ENCODE data around the gene PDPN.

Gene PDPN

DNA sequence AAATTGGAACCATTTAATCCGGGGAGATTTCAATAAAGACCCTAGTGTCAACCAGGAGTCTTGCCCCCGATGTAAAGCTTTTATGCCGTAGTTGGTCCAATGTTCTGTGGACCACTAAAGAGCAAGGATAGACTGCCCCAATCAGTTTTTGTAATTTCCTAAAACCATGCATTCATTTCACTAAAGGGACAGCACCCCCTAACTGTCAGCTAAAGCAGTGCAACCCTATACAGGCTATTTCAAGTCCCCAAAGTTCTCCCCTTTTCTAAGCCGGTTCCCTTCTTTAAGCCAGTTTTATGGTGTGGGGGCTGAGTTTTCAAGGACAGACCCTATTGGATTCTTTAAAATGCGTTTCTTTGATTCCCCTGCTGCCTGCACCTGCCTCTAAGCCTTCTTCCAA is 12.7 kb upstream of the PDPN start:
- H3K4me3 ChIP-seq (ENCODE audit: low read length), result no peak overlapping the region
- no peak overlapping the region for H3K27ac ChIP-seq (ENCODE audit: low read depth, low read length)
- H3K27me3 ChIP-seq (ENCODE audit: control insufficient read depth, low read length), result peaks cover 4% of the 10 kb centered on the region; the same call in 1 of the 2 replicates
- no peaks in the 10 kb centered on the region for H3K9me3 ChIP-seq (ENCODE audit: control insufficient read depth, insufficient read depth, low read length)
- H3F3A ChIP-seq (ENCODE audit: control insufficient read depth, insufficient read depth), result no peaks in the 10 kb centered on the region
- H3K4me1 ChIP-seq (ENCODE audit: control insufficient read depth, low read length), result no peaks in the 10 kb centered on the region
- H3K4me2 ChIP-seq (ENCODE audit: low read length), result no peak overlapping the region
- no peak for TF ChIP-seq EZH2phosphoT487 (IDR thresholded peaks at IDR 0.05; ENCODE audit: borderline replicate concordance, low read length)
- TF ChIP-seq, protein P1, sequence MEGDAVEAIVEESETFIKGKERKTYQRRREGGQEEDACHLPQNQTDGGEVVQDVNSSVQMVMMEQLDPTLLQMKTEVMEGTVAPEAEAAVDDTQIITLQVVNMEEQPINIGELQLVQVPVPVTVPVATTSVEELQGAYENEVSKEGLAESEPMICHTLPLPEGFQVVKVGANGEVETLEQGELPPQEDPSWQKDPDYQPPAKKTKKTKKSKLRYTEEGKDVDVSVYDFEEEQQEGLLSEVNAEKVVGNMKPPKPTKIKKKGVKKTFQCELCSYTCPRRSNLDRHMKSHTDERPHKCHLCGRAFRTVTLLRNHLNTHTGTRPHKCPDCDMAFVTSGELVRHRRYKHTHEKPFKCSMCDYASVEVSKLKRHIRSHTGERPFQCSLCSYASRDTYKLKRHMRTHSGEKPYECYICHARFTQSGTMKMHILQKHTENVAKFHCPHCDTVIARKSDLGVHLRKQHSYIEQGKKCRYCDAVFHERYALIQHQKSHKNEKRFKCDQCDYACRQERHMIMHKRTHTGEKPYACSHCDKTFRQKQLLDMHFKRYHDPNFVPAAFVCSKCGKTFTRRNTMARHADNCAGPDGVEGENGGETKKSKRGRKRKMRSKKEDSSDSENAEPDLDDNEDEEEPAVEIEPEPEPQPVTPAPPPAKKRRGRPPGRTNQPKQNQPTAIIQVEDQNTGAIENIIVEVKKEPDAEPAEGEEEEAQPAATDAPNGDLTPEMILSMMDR (IDR thresholded peaks at IDR 0.05; ENCODE audit: low read depth, low read length, poor library complexity, severe bottlenecking), result peak; percentile 59
- no peaks in the 10 kb centered on the region for H4K20me1 ChIP-seq (ENCODE audit: control insufficient read depth, insufficient read depth, low read depth, low read length)
- no peaks in the 10 kb centered on the region for H3K9me2 ChIP-seq (replicated peaks; ENCODE audit: control insufficient read depth, low read length)
- no peaks in the 10 kb centered on the region for H3K79me2 ChIP-seq (ENCODE audit: control insufficient read depth, low read length)
- H3K36me3 ChIP-seq (ENCODE audit: control insufficient read depth, low read length), result no peaks in the 10 kb centered on the region

DNA sequence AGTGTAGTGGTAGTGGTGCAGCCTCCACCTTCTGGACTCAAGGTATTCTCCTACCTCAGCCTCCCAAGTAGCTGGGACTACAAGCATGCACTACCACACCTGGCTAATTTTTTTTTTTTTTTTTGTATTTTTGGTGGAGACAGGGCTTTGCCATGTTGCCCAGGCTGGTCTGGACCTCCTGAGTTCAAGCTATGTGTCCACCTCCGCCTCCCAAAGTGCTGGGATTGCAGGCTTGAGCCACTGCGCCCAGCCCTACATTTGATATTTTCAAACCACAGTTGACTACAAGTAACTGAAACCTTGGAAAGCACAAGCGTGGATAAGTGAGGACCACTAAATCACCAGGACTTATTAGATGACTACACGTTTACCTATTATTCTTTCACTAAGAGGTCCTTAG is 10.0 kb upstream of the PDPN start:
- H3K4me3 ChIP-seq (ENCODE audit: low read length), result no peak overlapping the region
- H3K36me3 ChIP-seq (ENCODE audit: control insufficient read depth, low read length), result no peaks in the 10 kb centered on the region
- TF ChIP-seq, protein P1 (IDR thresholded peaks at IDR 0.05; ENCODE audit: low read depth, low read length, poor library complexity, severe bottlenecking), result no peak
- TF ChIP-seq EZH2phosphoT487 (IDR thresholded peaks at IDR 0.05; ENCODE audit: borderline replicate concordance, low read length), result no peak
- no peaks in the 10 kb centered on the region for H3K9me2 ChIP-seq (replicated peaks; ENCODE audit: control insufficient read depth, low read length)
- H3K27ac ChIP-seq (ENCODE audit: low read depth, low read length), result no peak overlapping the region
- no peaks in the 10 kb centered on the region for H3K79me2 ChIP-seq (ENCODE audit: control insufficient read depth, low read length)
- H3K4me1 ChIP-seq (ENCODE audit: control insufficient read depth, low read length), result no peaks in the 10 kb centered on the region
- no peak overlapping the region for H3K4me2 ChIP-seq (ENCODE audit: low read length)
- H3K27me3 ChIP-seq (ENCODE audit: control insufficient read depth, low read length), result no peaks in the 10 kb centered on the region
- H3F3A ChIP-seq (ENCODE audit: control insufficient read depth, insufficient read depth), result no peaks in the 10 kb centered on the region
- H4K20me1 ChIP-seq (ENCODE audit: control insufficient read depth, insufficient read depth, low read depth, low read length), result no peaks in the 10 kb centered on the region
- H3K9me3 ChIP-seq (ENCODE audit: control insufficient read depth, insufficient read depth, low read length), result no peaks in the 10 kb centered on the region

DNA sequence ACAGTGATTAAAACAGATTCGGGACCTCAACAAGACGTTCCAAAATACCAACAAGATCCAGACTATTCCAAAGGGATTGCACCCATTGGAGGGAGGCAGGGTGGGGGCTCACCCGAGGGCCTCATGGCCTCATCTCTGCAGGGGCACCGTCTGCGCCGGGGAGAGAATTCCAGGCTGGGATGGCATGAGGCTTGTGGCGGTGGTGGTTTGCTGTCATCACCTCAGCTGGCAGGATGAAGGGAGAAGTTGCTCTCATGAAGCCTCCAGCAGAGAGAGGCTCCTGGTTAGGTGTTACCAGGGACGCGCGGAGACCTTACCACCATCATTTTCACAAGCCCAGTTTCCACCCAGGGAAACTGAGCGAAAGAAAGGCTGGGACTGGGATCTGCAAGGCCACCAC is 6.7 kb upstream of the PDPN start:
- H3K79me2 ChIP-seq (ENCODE audit: control insufficient read depth, low read length), result no peaks in the 10 kb centered on the region
- no peaks in the 10 kb centered on the region for H3K36me3 ChIP-seq (ENCODE audit: control insufficient read depth, low read length)
- H3K4me1 ChIP-seq (ENCODE audit: control insufficient read depth, low read length), result no peaks in the 10 kb centered on the region
- no peaks in the 10 kb centered on the region for H3K9me2 ChIP-seq (replicated peaks; ENCODE audit: control insufficient read depth, low read length)
- no peak overlapping the region for H3K4me3 ChIP-seq (ENCODE audit: low read length)
- TF ChIP-seq, protein P1 (IDR thresholded peaks at IDR 0.05; ENCODE audit: low read depth, low read length, poor library complexity, severe bottlenecking), result no peak
- TF ChIP-seq EZH2phosphoT487 (IDR thresholded peaks at IDR 0.05; ENCODE audit: borderline replicate concordance, low read length), result no peak
- H3F3A ChIP-seq (ENCODE audit: control insufficient read depth, insufficient read depth), result no peaks in the 10 kb centered on the region
- H3K27ac ChIP-seq (ENCODE audit: low read depth, low read length), result no peak overlapping the region
- no peaks in the 10 kb centered on the region for H3K9me3 ChIP-seq (ENCODE audit: control insufficient read depth, insufficient read depth, low read length)
- H3K4me2 ChIP-seq (ENCODE audit: low read length), result no peak overlapping the region
- H3K27me3 ChIP-seq (ENCODE audit: control insufficient read depth, low read length), result 0 out of 2 replicates have a peak, but pooled peaks cover 5% of the 10 kb centered on the region
- no peaks in the 10 kb centered on the region for H4K20me1 ChIP-seq (ENCODE audit: control insufficient read depth, insufficient read depth, low read depth, low read length)

Data from DOHH2 (cell line).